AG04450 (cell line): ENCODE measurements around the gene NXPE4. TPM values are rescaled to one million over a fixed set of nuclear protein-coding genes. Genes with fewer than 3 reads are reported as not detected.
"Not testable (repeated sequence)": the region's sequence is repeated elsewhere in the genome, so short reads cannot be mapped to it uniquely, and the experiment has no call there.

Experiments used
- CTCF ChIA-PET: fragments of 300-600, 350-600 bp; formaldehyde crosslinking; extraction: SDS; loops from one replicate; lab custom pipeline; 2022; ENCODE audit warnings: antibody characterized with exemption, inconsistent platforms; lab: Charles Lee
- POLR2A ChIA-PET: fragments of 350-600 bp; formaldehyde crosslinking; extraction: SDS; loops from one replicate; lab custom pipeline; 2021; ENCODE audit warnings: antibody characterized with exemption, inconsistent platforms; lab: Yijun Ruan, JAX
- DNase-seq: peaks from one replicate; pipeline ENCODE4 v3.0.0-alpha.2; 2011; ENCODE audit warnings: low read depth, low spot score
- H3K27ac ChIP-seq: one replicate; pipeline ENCODE4 v1.5.1; 2012; ENCODE audit warnings: low read depth, low read length, control low read depth
- H3K27me3 ChIP-seq: one replicate; pipeline ENCODE4 v1.6.0; 2012; ENCODE audit warnings: low read length; ENCODE audit not compliant: control insufficient read depth, insufficient read depth
- H3K4me3 ChIP-seq: 2 replicates; pipeline ENCODE4 v1.5.1; 2011; ENCODE audit warnings: mild to moderate bottlenecking, low read depth, low read length, control low read depth
- H3K9me3 ChIP-seq: 2 replicates; pipeline ENCODE4 v1.5.1; 2012; ENCODE audit warnings: low read length; ENCODE audit not compliant: control insufficient read depth, insufficient read depth
- CTCF ChIP-seq: IDR thresholded peaks from 2 replicates; pipeline ENCODE4 v1.5.1; 2011; ENCODE audit warnings: low read depth, low read length, control low read depth, inconsistent platforms
- polyA plus RNA-seq: library from polyadenylated mRNA; depleted of rRNA; stranded (reverse); fragments of >200 nt; gene quantifications from 2 replicates; pipeline ENCODE4 v1.2.3, GENCODE V29; 2011

Gene NXPE4
- polyA plus RNA-seq, 1 experiment = not detected

- TF ChIP-seq CTCF = no peak
- no peak overlapping the region for H3K27ac ChIP-seq
- ChIA-PET CTCF (no interaction called here), POLR2A (no interaction called here)
- no peaks in the 10 kb centered on the region for H3K9me3 ChIP-seq
- DNase-seq = no peak
- no peak overlapping the region for H3K4me3 ChIP-seq
- no peaks in the 10 kb centered on the region for H3K27me3 ChIP-seq
These were observed 21.9 kb upstream of the NXPE4 start for GRCh38 chr11:114617157-114618124.

GRCh38 chr11:114616516-114616915 lies 20.9 kb upstream of the NXPE4 start:
- Histone ChIP-seq H3K27me3 (no peaks in the 10 kb centered on the region), H3K27ac (no peak overlapping the region), H3K4me3 (no peak overlapping the region), H3K9me3 (no peaks in the 10 kb centered on the region)
- CTCF ChIA-PET = no interaction called here
- no peak for DNase-seq
- TF ChIP-seq CTCF = no peak
- POLR2A ChIA-PET = no interaction called here

- Histone ChIP-seq H3K27me3 (no peaks in the 10 kb centered on the region), H3K9me3 (no peaks in the 10 kb centered on the region), H3K4me3 (no peak overlapping the region), H3K27ac (no peak overlapping the region)
- DNase-seq = no peak
- ChIA-PET POLR2A (no interaction called here), CTCF (no interaction called here)
- no peak for TF ChIP-seq CTCF
These were observed 20.1 kb upstream of the NXPE4 start for GRCh38 chr11:114615448-114616361.

DNA sequence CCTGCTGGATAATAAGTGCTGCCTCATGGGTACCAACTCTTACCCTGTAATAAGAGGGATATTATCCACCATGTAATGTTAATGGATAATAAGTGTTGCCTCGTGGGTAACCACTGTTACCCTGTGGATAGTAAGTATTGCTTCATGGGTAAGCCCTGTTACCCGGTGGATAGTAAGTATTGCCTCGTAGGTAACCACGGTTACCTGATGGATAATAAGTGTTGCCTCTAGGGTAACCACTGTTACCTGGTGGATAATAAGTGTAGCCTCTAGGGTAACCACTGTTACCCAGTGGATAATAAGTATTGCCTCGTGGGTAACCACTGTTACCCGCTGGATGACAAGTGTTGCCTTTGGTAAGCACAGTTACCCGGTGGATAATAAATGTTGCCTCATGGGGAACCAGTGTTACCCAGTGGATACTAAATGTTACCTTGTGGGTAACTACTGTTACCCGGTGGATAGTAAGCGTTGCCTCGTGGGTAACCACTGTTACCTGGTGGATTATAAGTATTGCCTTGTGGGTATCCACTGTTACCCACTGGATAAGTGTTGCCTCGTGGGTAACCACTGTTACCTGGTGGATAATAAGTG lies 18.6 kb upstream of the NXPE4 start:
- Histone ChIP-seq H3K27ac (no peak overlapping the region), H3K4me3 (no peak overlapping the region), H3K9me3 (no peaks in the 10 kb centered on the region), H3K27me3 (no peaks in the 10 kb centered on the region)
- no peak for DNase-seq
- no peak for TF ChIP-seq CTCF
- CTCF ChIA-PET = no interaction called here
- POLR2A ChIA-PET = no interaction called here

- H3K4me3 ChIP-seq, H3K27ac ChIP-seq, POLR2A ChIA-PET, CTCF ChIA-PET, DNase-seq, H3K9me3 ChIP-seq, H3K27me3 ChIP-seq: not testable (repeated sequence)
These were observed 17.5 kb upstream of the NXPE4 start for GRCh38 chr11:114613094-114613493.
